HepG2 (cell line): ENCODE measurements around the gene GLTPD2.

Experiments
- CENPT ChIP-seq: sonication (generic); formaldehyde crosslinking; IDR thresholded peaks from 2 replicates; pipeline ENCODE4 v1.8.0; 2022; ENCODE audit warnings: low read depth, mild to moderate bottlenecking, moderate library complexity, missing genetic modification reagents
- KLF16 ChIP-seq, 2 experiments: sonication (generic) in 1 of 2; formaldehyde crosslinking in 1 of 2; IDR thresholded peaks; 2 replicates each; pipeline versions ENCODE4 v1.6.1 to v1.8.0; 2016 to 2023; ENCODE audit warnings: missing genetic modification reagents in 2 of 2, missing compliant biosample characterization in 1 of 2
- NR2F6 ChIP-seq, 2 experiments: IDR thresholded peaks; 2 replicates each; pipeline ENCODE4 v1.6.1; 2016; ENCODE audit warnings: antibody characterized with exemption in 1 of 2, mild to moderate bottlenecking in 1 of 2
- POLR2A ChIP-seq, 2 experiments: IDR thresholded peaks; 2 replicates each; pipeline ENCODE4 v1.6.1; 2011; ENCODE audit warnings: low read depth in 2 of 2, low read length in 2 of 2, mild to moderate bottlenecking in 1 of 2, moderate library complexity in 1 of 2; ENCODE audit not compliant: insufficient read depth in 1 of 2
- POLR2AphosphoS5 ChIP-seq: IDR thresholded peaks from 2 replicates; pipeline ENCODE4 v1.6.1; 2012; ENCODE audit warnings: low read depth, low read length
- SMARCC2 ChIP-seq: fragments of 450-650 bp; IDR thresholded peaks from 2 replicates; pipeline ENCODE4 v1.6.1; 2017; ENCODE audit warnings: antibody characterized with exemption, mild to moderate bottlenecking

- TF ChIP-seq KLF16 (CRISPR knock-in tag; IDR thresholded peaks at IDR 0.05) (no peak), POLR2AphosphoS5 (no peak), NR2F6 (IDR thresholded peaks at IDR 0.05) (no peak), NR2F6 (CRISPR knock-in tag; IDR thresholded peaks at IDR 0.05) (no peak), CENPT (CRISPR knock-in tag) (no peak), SMARCC2 (no peak), POLR2A (IDR thresholded peaks at IDR 0.05; ENCODE audit: insufficient read depth in 1 of 2, low read depth in 2 of 2, low read length in 2 of 2) (no peak)
Measured at GRCh38 chr17:4838309-4838785, 49.6 kb downstream of the GLTPD2 start.
